ENCODE measurements around the gene OR51B6.
"Not testable (repeated sequence)": the region's sequence is repeated elsewhere in the genome, so short reads cannot be mapped to it uniquely, and the experiment has no call there.

The OR51B6 gene

GRCh38 chr11:5343474-5344335, 7.6 kb upstream of the OR51B6 start, which contains the start of gene OR51B5:
TSS of gene OR51B5 (minus strand) at chr11:5343524. CDS start at chr11:5343524, 0 bp downstream.
- Histone ChIP-seq H3K9me3 (ENCODE audit: low read length) (no peaks in the 10 kb centered on the region), H3K4me3 (ENCODE audit: low read length) (no peak within 1 kb of the TSS), H2AFZ (ENCODE audit: low read depth, low read length) (no peak within 1 kb of the TSS), H3K4me1 (ENCODE audit: insufficient read depth, low read length) (no peaks in the 10 kb centered on the region), H3K36me3 (ENCODE audit: insufficient read depth, low read length) (no peaks in the 10 kb centered on the region), H3K27me3 (ENCODE audit: insufficient read depth, low read length) (no peaks in the 10 kb centered on the region)

DNA sequence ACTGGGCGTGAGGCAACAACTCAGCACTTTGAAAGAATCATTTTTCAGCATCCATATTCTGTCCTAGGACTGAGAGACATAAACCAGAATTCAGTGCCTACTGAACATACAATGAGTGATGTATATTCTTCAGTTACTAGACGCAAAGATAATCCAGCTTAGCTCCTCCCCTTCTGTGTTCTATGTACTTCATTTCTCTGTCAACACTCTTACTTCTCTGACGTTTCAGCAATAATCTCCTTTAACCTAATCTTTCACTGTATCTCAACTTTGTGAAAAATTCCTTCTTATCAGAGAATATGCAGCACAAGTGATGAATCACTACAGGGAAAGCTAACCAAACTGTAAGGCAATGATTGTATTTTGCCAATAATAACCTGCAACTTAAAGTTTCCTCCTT, 5.5 kb upstream of the OR51B6 start:
- no peaks in the 10 kb centered on the region for H3K4me1 ChIP-seq (ENCODE audit: insufficient read depth, low read length)
- no peaks in the 10 kb centered on the region for H3K36me3 ChIP-seq (ENCODE audit: insufficient read depth, low read length)
- H3K27me3 ChIP-seq (ENCODE audit: insufficient read depth, low read length), result no peaks in the 10 kb centered on the region
- no peaks in the 10 kb centered on the region for H3K9me3 ChIP-seq (ENCODE audit: low read length)
- H3K4me3 ChIP-seq (ENCODE audit: low read length), result no peak overlapping the region
- H2AFZ ChIP-seq (ENCODE audit: low read depth, low read length), result no peak overlapping the region

GRCh38 chr11:5348551-5349194, 2.6 kb upstream of the OR51B6 start:
- H3K36me3 ChIP-seq (ENCODE audit: insufficient read depth, low read length), result no peaks in the 10 kb centered on the region
- no peaks in the 10 kb centered on the region for H3K27me3 ChIP-seq (ENCODE audit: insufficient read depth, low read length)
- no peak overlapping the region for H3K4me3 ChIP-seq (ENCODE audit: low read length)
- H3K9me3 ChIP-seq (ENCODE audit: low read length), result no peaks in the 10 kb centered on the region
- H2AFZ ChIP-seq (ENCODE audit: low read depth, low read length), result no peak overlapping the region
- H3K4me1 ChIP-seq (ENCODE audit: insufficient read depth, low read length), result no peaks in the 10 kb centered on the region

GRCh38 chr11:5349550-5349949, 1.8 kb upstream of the OR51B6 start:
- H2AFZ ChIP-seq (ENCODE audit: low read depth, low read length), result no peak overlapping the region
- H3K9me3 ChIP-seq (ENCODE audit: low read length), result no peaks in the 10 kb centered on the region
- H3K27me3 ChIP-seq (ENCODE audit: insufficient read depth, low read length), result no peaks in the 10 kb centered on the region
- no peaks in the 10 kb centered on the region for H3K36me3 ChIP-seq (ENCODE audit: insufficient read depth, low read length)
- H3K4me1 ChIP-seq (ENCODE audit: insufficient read depth, low read length), result no peaks in the 10 kb centered on the region
- no peak overlapping the region for H3K4me3 ChIP-seq (ENCODE audit: low read length)

GRCh38 chr11:5356031-5356430, 4.7 kb downstream of the OR51B6 start:
- H3K4me1 ChIP-seq (ENCODE audit: insufficient read depth, low read length); H3K36me3 ChIP-seq (ENCODE audit: insufficient read depth, low read length): not testable (repeated sequence)

GRCh38 chr11:5362017-5362625, 10.8 kb downstream of the OR51B6 start:
- no peaks in the 10 kb centered on the region for H3K9me3 ChIP-seq (ENCODE audit: low read length)
- H3K36me3 ChIP-seq (ENCODE audit: insufficient read depth, low read length), result no peaks in the 10 kb centered on the region
- no peaks in the 10 kb centered on the region for H3K4me1 ChIP-seq (ENCODE audit: insufficient read depth, low read length)
- H3K27me3 ChIP-seq (ENCODE audit: insufficient read depth, low read length), result no peaks in the 10 kb centered on the region
- H2AFZ ChIP-seq (ENCODE audit: low read depth, low read length), result no peak overlapping the region
- H3K4me3 ChIP-seq (ENCODE audit: low read length), result no peak overlapping the region

More at GRCh38 chr11:5356031-5356430, 4.7 kb downstream of the OR51B6 start:
- H3K4me3 ChIP-seq (ENCODE audit: low read length); H3K27me3 ChIP-seq (ENCODE audit: insufficient read depth, low read length); H3K9me3 ChIP-seq (ENCODE audit: low read length); H2AFZ ChIP-seq (ENCODE audit: low read depth, low read length): not testable (repeated sequence)

GRCh38 chr11:5363679-5364078, 12.4 kb downstream of the OR51B6 start:
- Histone ChIP-seq H3K4me3 (ENCODE audit: low read length) (no peak overlapping the region), H3K36me3 (ENCODE audit: insufficient read depth, low read length) (no peaks in the 10 kb centered on the region), H2AFZ (ENCODE audit: low read depth, low read length) (no peak overlapping the region), H3K27me3 (ENCODE audit: insufficient read depth, low read length) (no peaks in the 10 kb centered on the region), H3K4me1 (ENCODE audit: insufficient read depth, low read length) (no peaks in the 10 kb centered on the region), H3K9me3 (ENCODE audit: low read length) (no peaks in the 10 kb centered on the region)

GRCh38 chr11:5364214-5364613, 12.9 kb downstream of the OR51B6 start:
- no peak overlapping the region for H2AFZ ChIP-seq (ENCODE audit: low read depth, low read length)
- H3K9me3 ChIP-seq (ENCODE audit: low read length), result no peaks in the 10 kb centered on the region
- no peak overlapping the region for H3K4me3 ChIP-seq (ENCODE audit: low read length)
- no peaks in the 10 kb centered on the region for H3K36me3 ChIP-seq (ENCODE audit: insufficient read depth, low read length)
- no peaks in the 10 kb centered on the region for H3K4me1 ChIP-seq (ENCODE audit: insufficient read depth, low read length)
- no peaks in the 10 kb centered on the region for H3K27me3 ChIP-seq (ENCODE audit: insufficient read depth, low read length)

- H3K27me3 ChIP-seq (ENCODE audit: insufficient read depth, low read length); H3K9me3 ChIP-seq (ENCODE audit: low read length); H3K36me3 ChIP-seq (ENCODE audit: insufficient read depth, low read length); H2AFZ ChIP-seq (ENCODE audit: low read depth, low read length); H3K4me1 ChIP-seq (ENCODE audit: insufficient read depth, low read length); H3K4me3 ChIP-seq (ENCODE audit: low read length): not testable (repeated sequence)
These were observed 15.1 kb downstream of the OR51B6 start for GRCh38 chr11:5366365-5366764.

DNA sequence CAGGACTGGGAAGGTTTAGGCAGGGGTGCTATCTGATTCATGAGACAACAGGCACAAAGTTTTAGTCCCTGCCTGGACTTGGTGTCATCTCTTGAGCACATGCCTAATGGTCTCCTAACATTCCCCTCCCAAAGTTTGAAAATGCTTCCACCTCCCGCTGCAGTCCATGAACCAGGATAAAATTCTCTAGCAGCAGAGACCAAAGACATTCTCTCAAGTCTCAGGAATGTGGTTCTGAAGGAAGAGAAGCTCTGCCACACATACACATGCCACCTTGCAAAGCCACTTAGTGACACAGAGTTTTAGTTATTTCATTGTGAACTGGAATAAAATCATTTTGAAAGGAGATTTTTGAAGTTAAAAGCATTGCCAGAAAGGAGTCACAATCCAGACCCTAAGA, 15.5 kb downstream of the OR51B6 start:
- no peaks in the 10 kb centered on the region for H3K9me3 ChIP-seq (ENCODE audit: low read length)
- no peaks in the 10 kb centered on the region for H3K36me3 ChIP-seq (ENCODE audit: insufficient read depth, low read length)
- no peaks in the 10 kb centered on the region for H3K4me1 ChIP-seq (ENCODE audit: insufficient read depth, low read length)
- no peak overlapping the region for H2AFZ ChIP-seq (ENCODE audit: low read depth, low read length)
- H3K4me3 ChIP-seq (ENCODE audit: low read length), result no peak overlapping the region
- no peaks in the 10 kb centered on the region for H3K27me3 ChIP-seq (ENCODE audit: insufficient read depth, low read length)

- no peaks in the 10 kb centered on the region for H3K27me3 ChIP-seq (ENCODE audit: insufficient read depth, low read length)
- H3K9me3 ChIP-seq (ENCODE audit: low read length), result no peaks in the 10 kb centered on the region
- H2AFZ ChIP-seq (ENCODE audit: low read depth, low read length), result no peak overlapping the region
- no peaks in the 10 kb centered on the region for H3K4me1 ChIP-seq (ENCODE audit: insufficient read depth, low read length)
- no peaks in the 10 kb centered on the region for H3K36me3 ChIP-seq (ENCODE audit: insufficient read depth, low read length)
- H3K4me3 ChIP-seq (ENCODE audit: low read length), result no peak overlapping the region
These were observed 16.3 kb downstream of the OR51B6 start for GRCh38 chr11:5367448-5368074.

- Histone ChIP-seq H3K4me3 (ENCODE audit: low read length) (no peak overlapping the region), H3K36me3 (ENCODE audit: insufficient read depth, low read length) (no peaks in the 10 kb centered on the region), H3K27me3 (ENCODE audit: insufficient read depth, low read length) (no peaks in the 10 kb centered on the region), H3K9me3 (ENCODE audit: low read length) (no peaks in the 10 kb centered on the region), H3K4me1 (ENCODE audit: insufficient read depth, low read length) (no peaks in the 10 kb centered on the region), H2AFZ (ENCODE audit: low read depth, low read length) (no peak overlapping the region)
These were observed 17.3 kb downstream of the OR51B6 start for GRCh38 chr11:5368502-5369043.

DNA sequence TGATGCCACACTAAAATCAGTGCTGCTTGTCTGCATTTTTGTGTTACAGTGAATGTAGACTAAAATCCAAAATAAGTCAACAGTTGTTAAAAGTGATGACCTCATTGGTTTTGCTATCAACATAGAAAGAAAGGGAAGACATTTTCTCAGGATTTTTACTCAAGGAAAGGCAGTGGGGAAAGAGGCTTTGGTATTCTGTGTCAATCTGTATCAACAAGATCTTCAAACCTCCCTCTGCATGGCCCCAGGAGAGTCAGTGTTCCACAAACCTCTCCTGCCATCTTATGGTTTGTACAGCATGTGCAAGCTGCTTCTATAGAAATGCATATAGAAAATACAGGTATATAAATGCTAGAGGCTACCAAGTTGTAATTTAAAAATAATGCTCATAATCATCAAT, 18.5 kb downstream of the OR51B6 start:
- Histone ChIP-seq H3K4me1 (ENCODE audit: insufficient read depth, low read length) (no peaks in the 10 kb centered on the region), H3K4me3 (ENCODE audit: low read length) (no peak overlapping the region), H3K9me3 (ENCODE audit: low read length) (no peaks in the 10 kb centered on the region), H3K27me3 (ENCODE audit: insufficient read depth, low read length) (no peaks in the 10 kb centered on the region), H3K36me3 (ENCODE audit: insufficient read depth, low read length) (no peaks in the 10 kb centered on the region), H2AFZ (ENCODE audit: low read depth, low read length) (no peak overlapping the region)
